ENCODE results near the gene OR6M1. TPM values are rescaled to one million over a fixed set of nuclear protein-coding genes. Genes with fewer than 3 reads are reported as not detected.
A peak's percentile ranks its signal among the peaks of the same experiment; 100 is the strongest.

OR6M1 gene
- total and polyA plus RNA-seq, 9 of the 15 experiments (the other 6 are each of a cell fraction or from before 2014, with no cell fraction given), result not detected

DNA sequence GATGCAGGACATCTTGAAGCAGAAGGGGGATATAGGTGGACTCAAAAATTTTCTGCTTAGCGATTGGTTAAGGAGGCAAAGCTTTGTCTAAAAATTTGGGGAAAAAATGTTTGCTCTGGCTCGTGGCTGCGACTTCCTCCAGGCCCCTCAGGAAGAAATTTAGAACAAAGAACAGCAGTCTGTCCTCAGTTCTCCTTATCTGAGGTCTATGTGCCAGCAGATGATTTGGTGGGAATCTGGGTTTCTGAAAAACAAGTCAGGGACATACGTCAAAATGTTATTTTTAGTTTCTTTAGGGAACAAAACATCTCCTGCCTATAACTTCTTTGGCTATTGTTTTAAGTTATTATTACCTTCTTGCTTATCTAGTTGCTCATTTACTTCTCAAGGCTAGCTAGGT lies 8.1 kb downstream of the OR6M1 start:
- TF ChIP-seq C11orf30 (IDR thresholded peaks at IDR 0.05; ENCODE audit: low read depth), result no peak
- no peak for TF ChIP-seq POLR2AphosphoS5 (IDR thresholded peaks at IDR 0.05; ENCODE audit: control insufficient read depth, insufficient read depth, low read depth, low read length)
- TF ChIP-seq GATAD2A (IDR thresholded peaks at IDR 0.05), result no peak
- no peak for TF ChIP-seq RBM17 (IDR thresholded peaks at IDR 0.05; ENCODE audit: borderline replicate concordance, low read depth, low read length)
- TF ChIP-seq FOXA3 (CRISPR knock-in tag; conservative IDR thresholded peaks at IDR 0.05 in 1 of 2, IDR thresholded peaks at IDR 0.05 in 1 of 2), result no peak
- TF ChIP-seq, protein P1, sequence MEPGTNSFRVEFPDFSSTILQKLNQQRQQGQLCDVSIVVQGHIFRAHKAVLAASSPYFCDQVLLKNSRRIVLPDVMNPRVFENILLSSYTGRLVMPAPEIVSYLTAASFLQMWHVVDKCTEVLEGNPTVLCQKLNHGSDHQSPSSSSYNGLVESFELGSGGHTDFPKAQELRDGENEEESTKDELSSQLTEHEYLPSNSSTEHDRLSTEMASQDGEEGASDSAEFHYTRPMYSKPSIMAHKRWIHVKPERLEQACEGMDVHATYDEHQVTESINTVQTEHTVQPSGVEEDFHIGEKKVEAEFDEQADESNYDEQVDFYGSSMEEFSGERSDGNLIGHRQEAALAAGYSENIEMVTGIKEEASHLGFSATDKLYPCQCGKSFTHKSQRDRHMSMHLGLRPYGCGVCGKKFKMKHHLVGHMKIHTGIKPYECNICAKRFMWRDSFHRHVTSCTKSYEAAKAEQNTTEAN (CRISPR knock-in tag; IDR thresholded peaks at IDR 0.05), result no peak
- TF ChIP-seq NFIX (CRISPR knock-in tag; IDR thresholded peaks at IDR 0.05; ENCODE audit: low read depth), result no peak
- TF ChIP-seq TFAP4 (CRISPR knock-in tag; IDR thresholded peaks at IDR 0.05; ENCODE audit: borderline replicate concordance), result no peak
- TF ChIP-seq TGIF2 (CRISPR knock-in tag; IDR thresholded peaks at IDR 0.05), result no peak
- no peak for TF ChIP-seq CBX3 (IDR thresholded peaks at IDR 0.05; ENCODE audit: borderline replicate concordance in 1 of 2, low read length in 2 of 2)
- no peak for TF ChIP-seq DPF2 (IDR thresholded peaks at IDR 0.05)
- TF ChIP-seq NBN (IDR thresholded peaks at IDR 0.05; ENCODE audit: low read depth), result no peak
- TF ChIP-seq KAT8 (IDR thresholded peaks at IDR 0.05; ENCODE audit: low read depth), result no peak
- peak overlapping the region; percentile 76; the same call in 1 of the 2 replicates for H2AFZ ChIP-seq (ENCODE audit: low read depth, low read length)
- H3K4me2 ChIP-seq (ENCODE audit: insufficient read depth, low read length), result no peak overlapping the region
- ATAC-seq (no peak), FAIRE-seq (no peak), DNase-seq (ENCODE audit: extremely low read depth in 1 of 4, low spot score in 3 of 4) (no peak)
- no peaks in the 10 kb centered on the region for H3K36me3 ChIP-seq (ENCODE audit: control insufficient read depth, insufficient read depth, low read length)
- H4K20me1 ChIP-seq (replicated peaks; ENCODE audit: control insufficient read depth, insufficient read depth, low read length), result no peaks in the 10 kb centered on the region
- WGBS (ENCODE audit: insufficient coverage, low coverage, missing lambda C conversion rate), result 3% methylated on average over 4 of the region's 4 CpGs
- H3K4me1 ChIP-seq (replicated peaks in 1 of 2; ENCODE audit: control insufficient read depth in 2 of 2, insufficient read depth in 2 of 2, low read length in 2 of 2), result no peaks in the 10 kb centered on the region
- POLR2A ChIA-PET, result no interaction called here
- no peaks in the 10 kb centered on the region for H3K9me3 ChIP-seq (replicated peaks; ENCODE audit: control insufficient read depth, insufficient read depth, low read depth, low read length)
- no peaks in the 10 kb centered on the region for H3K27me3 ChIP-seq (ENCODE audit: control insufficient read depth in 2 of 2, insufficient read depth in 2 of 2, low read length in 2 of 2)
- BruUV-seq (replicated peaks), result no TSS peak
- 0 out of 4 replicates have a peak overlapping the region, but pooled peaks of 1 of the 2 experiments have one; percentile 9 for H3K9ac ChIP-seq (ENCODE audit: insufficient read depth in 1 of 2, low read depth in 2 of 2, low read length in 2 of 2)
- CTCF ChIA-PET (ENCODE audit: low intra/inter-chr PET ratio), result no interaction called here
- no peaks in the 10 kb centered on the region for H3K79me2 ChIP-seq (ENCODE audit: control insufficient read depth, insufficient read depth, low read length)
- no peaks in the 10 kb centered on the region for H3K9me1 ChIP-seq (ENCODE audit: control insufficient read depth, insufficient read depth, low read length)
- in situ Hi-C loops (cut with MboI), result no loop called here
- H3K4me3 ChIP-seq, result no peak overlapping the region
- intact Hi-C loops (cut with micrococcal nuclease), result no loop called here
- no peak overlapping the region for H3K27ac ChIP-seq (ENCODE audit: extremely low read depth, low read depth, low read length)

Measured in K562 (cell line).